ENCODE results near the gene ABCB9. TPM values are rescaled to one million over a fixed set of nuclear protein-coding genes. Genes with fewer than 3 reads are reported as not detected.
A peak's percentile ranks its signal among the peaks of the same experiment; 100 is the strongest.
"Not testable (repeated sequence)": the region's sequence is repeated elsewhere in the genome, so short reads cannot be mapped to it uniquely, and the experiment has no call there.

The ABCB9 gene
- total RNA-seq, 6 donors from 2014 or later = 2.1 to 9.9 (median 4.3) TPM

DNA sequence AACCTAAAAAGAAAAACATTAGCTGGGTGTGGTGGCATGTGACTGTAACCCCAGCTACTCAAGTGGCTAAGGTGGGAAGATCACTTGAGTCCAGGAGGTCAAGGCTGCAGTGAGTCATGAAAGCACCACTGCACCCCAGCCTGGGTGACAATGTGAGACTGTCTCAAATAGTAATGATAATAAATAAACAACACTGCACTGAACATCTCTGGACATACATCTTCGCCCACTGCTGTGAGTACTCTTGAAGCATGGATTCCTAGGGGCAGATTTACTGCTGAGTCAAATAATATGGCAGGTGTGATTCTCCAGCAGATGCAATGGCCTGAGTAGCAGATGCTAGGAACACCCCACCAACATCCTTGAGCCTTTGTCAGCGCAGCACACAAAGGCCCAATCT is 23.6 kb downstream of the ABCB9 start:
- 75 to 84% methylated on average over 2 of the region's 2 CpGs for WGBS, 2 donors
- no peaks in the 10 kb centered on the region for H3K27me3 ChIP-seq
- TF ChIP-seq EP300 (IDR thresholded peaks at IDR 0.05) (peak in 1 of 4 donors; percentile 74), POLR2A (IDR thresholded peaks at IDR 0.05) (no peak), POLR2AphosphoS5 (IDR thresholded peaks at IDR 0.05) (peak in 1 of 2 donors; percentile 23)
- TF ChIP-seq, protein P1, sequence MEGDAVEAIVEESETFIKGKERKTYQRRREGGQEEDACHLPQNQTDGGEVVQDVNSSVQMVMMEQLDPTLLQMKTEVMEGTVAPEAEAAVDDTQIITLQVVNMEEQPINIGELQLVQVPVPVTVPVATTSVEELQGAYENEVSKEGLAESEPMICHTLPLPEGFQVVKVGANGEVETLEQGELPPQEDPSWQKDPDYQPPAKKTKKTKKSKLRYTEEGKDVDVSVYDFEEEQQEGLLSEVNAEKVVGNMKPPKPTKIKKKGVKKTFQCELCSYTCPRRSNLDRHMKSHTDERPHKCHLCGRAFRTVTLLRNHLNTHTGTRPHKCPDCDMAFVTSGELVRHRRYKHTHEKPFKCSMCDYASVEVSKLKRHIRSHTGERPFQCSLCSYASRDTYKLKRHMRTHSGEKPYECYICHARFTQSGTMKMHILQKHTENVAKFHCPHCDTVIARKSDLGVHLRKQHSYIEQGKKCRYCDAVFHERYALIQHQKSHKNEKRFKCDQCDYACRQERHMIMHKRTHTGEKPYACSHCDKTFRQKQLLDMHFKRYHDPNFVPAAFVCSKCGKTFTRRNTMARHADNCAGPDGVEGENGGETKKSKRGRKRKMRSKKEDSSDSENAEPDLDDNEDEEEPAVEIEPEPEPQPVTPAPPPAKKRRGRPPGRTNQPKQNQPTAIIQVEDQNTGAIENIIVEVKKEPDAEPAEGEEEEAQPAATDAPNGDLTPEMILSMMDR (IDR thresholded peaks at IDR 0.05) = no peak
- H3K27ac ChIP-seq = peak overlapping the region; percentile 18 to 81 (median 56)
- H3K4me1 ChIP-seq = peaks cover 24 to 51% (median 27%) of the 10 kb centered on the region in 4 donors
- no peaks in the 10 kb centered on the region for H3K36me3 ChIP-seq
- H3K4me3 ChIP-seq = no peak overlapping the region
- H3K9me3 ChIP-seq = no peaks in the 10 kb centered on the region
- ATAC-seq (ENCODE audit: low FRiP score in 2 of 2) (no peak), DNase-seq (peak in 1 of 2 donors; percentile 76)

GRCh38 chr12:122941351-122941750 is 24.9 kb downstream of the ABCB9 start:
- not testable (repeated sequence) for H3K4me3 ChIP-seq; H3K36me3 ChIP-seq; H3K27ac ChIP-seq; H3K9me3 ChIP-seq; ATAC-seq (ENCODE audit: low FRiP score in 2 of 2); H3K27me3 ChIP-seq
- WGBS, 2 donors = 87 to 92% methylated on average over 5 of the region's 5 CpGs
- peak in 1 of 2 donors; percentile 36 for DNase-seq
- H3K4me1 ChIP-seq = peaks cover 13 to 38% (median 16%) of the 10 kb centered on the region in 4 donors

DNA sequence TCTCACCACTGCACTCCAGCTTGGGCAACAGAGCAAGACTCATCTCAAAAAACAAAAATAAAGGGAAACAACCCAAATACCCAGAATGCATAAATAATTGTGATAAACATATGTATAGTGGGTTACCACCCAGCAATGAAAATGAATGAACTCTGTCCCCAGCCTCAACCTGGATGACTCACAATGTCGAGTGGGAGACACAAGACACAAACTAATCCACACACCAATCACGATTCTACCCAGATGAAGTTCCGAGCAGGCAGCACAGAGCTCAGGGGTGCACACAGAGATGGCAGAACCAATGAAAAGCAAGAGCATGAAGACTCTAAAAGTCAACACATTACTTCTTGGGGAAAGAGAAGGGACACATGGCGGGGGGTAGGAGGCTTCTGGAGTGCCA is 27.1 kb downstream of the ABCB9 start:
- TF ChIP-seq, protein P1 (IDR thresholded peaks at IDR 0.05) = no peak
- TF ChIP-seq POLR2A (IDR thresholded peaks at IDR 0.05) (no peak), POLR2AphosphoS5 (IDR thresholded peaks at IDR 0.05) (no peak), EP300 (IDR thresholded peaks at IDR 0.05) (no peak)
- Histone ChIP-seq H3K4me1 (peaks cover 5 to 19% (median 9%) of the 10 kb centered on the region in 4 donors), H3K27me3 (no peaks in the 10 kb centered on the region), H3K4me3 (no peak overlapping the region), H3K27ac (no peak overlapping the region), H3K36me3 (no peaks in the 10 kb centered on the region), H3K9me3 (no peaks in the 10 kb centered on the region)
- ATAC-seq (ENCODE audit: low FRiP score in 2 of 2) = no peak
- 86 to 96% methylated on average over 4 of the region's 4 CpGs for WGBS, 2 donors
- DNase-seq = no peak

DNA sequence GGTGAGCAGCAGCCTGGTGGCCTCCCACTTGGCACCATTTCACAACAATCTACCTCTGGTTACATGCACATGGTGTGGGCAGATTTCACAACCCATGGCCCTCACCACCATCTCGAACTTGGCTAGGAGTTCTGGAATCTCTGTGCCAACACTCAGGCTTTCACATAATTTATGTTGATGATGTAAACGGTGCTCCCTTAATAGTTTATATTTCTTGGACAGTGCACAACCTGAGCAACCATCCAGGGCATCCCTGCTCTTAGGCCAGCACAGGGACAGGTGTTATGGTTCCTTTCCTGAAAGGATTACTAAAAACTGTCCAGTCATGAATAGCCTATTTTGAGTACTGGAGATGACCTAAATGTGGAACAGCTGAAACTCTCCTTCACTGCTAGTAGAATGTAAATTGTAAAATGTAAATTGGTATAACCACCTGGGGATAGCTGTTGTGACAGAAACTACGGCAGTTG is 28.6 kb downstream of the ABCB9 start:
- Histone ChIP-seq H3K27ac (no peak overlapping the region), H3K36me3 (no peaks in the 10 kb centered on the region), H3K27me3 (no peaks in the 10 kb centered on the region), H3K9me3 (no peaks in the 10 kb centered on the region), H3K4me3 (no peak overlapping the region), H3K4me1 (peaks cover 0 to 6% (median 3%) of the 10 kb centered on the region in 4 donors)
- ATAC-seq (ENCODE audit: low FRiP score in 2 of 2) = no peak
- TF ChIP-seq, protein P1 (IDR thresholded peaks at IDR 0.05) = no peak
- no peak for TF ChIP-seq EP300 (IDR thresholded peaks at IDR 0.05)
- no peak for TF ChIP-seq POLR2AphosphoS5 (IDR thresholded peaks at IDR 0.05)
- TF ChIP-seq POLR2A (IDR thresholded peaks at IDR 0.05) = no peak
- DNase-seq = peak in 1 of 2 donors; percentile 58
- 48 to 81% methylated on average over 3 of the region's 3 CpGs for WGBS, 2 donors

- TF ChIP-seq EP300 (IDR thresholded peaks at IDR 0.05) = no peak
- TF ChIP-seq POLR2AphosphoS5 (IDR thresholded peaks at IDR 0.05) = no peak
- TF ChIP-seq, protein P1 (IDR thresholded peaks at IDR 0.05) = no peak
- TF ChIP-seq POLR2A (IDR thresholded peaks at IDR 0.05) = no peak
- WGBS, 2 donors = 95 to 96% methylated on average over 8 of the region's 8 CpGs
- H3K4me3 ChIP-seq = no peak overlapping the region
These were observed 30.9 kb downstream of the ABCB9 start for GRCh38 chr12:122935318-122935717.

More at GRCh38 chr12:122935318-122935717, 30.9 kb downstream of the ABCB9 start:
- DNase-seq (no peak), ATAC-seq (ENCODE audit: low FRiP score in 2 of 2) (no peak)
- Histone ChIP-seq H3K9me3 (no peaks in the 10 kb centered on the region), H3K4me1 (no peaks in the 10 kb centered on the region), H3K36me3 (no peaks in the 10 kb centered on the region), H3K27ac (no peak overlapping the region), H3K27me3 (no peaks in the 10 kb centered on the region)

Measured in upper lobe of left lung (tissue), 6 donors.